ENCODE data around the gene TMEM59. TPM values are rescaled to one million over a fixed set of nuclear protein-coding genes. Genes with fewer than 3 reads are reported as not detected.
"Not testable (repeated sequence)": the region's sequence is repeated elsewhere in the genome, so short reads cannot be mapped to it uniquely, and the experiment has no call there.

Gene TMEM59
- total RNA-seq, 1 experiment from 2014 or later = 269 TPM

DNA sequence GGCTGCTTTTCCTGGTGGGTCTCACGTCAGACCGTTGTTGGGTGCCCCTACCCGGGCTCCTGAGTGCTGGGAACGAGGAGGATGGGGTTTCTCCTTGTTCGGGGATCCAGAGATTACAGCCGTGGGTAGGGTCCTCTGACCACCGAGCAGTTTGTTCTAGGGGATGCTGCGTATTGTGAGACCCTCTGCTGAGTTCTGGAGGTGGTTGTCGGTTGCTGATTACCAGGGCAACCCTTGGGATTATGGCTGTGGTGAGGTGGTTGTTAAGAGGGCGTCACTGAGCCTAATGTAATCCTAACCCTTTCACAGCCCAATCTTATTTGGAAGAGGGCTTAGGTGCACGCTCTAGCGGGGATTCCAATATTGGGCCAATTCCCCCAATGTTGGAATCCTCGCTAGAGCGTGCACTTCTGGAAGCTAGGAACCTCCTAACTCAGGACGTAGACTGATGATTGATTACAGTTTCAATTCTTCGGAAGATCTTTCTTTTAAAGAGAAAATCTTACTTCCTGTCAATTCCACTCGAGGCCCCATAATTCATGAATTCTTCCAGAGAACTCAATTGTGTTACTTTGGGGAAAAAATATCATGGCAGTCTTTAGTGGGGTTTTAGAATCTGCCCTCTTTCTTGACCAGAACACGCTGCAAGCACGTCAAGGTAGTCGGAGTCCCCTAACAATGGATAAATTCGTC, 887 bp upstream of the TMEM59 start:
- DNase-seq (ENCODE audit: low read depth) = peak; percentile 28

DNA sequence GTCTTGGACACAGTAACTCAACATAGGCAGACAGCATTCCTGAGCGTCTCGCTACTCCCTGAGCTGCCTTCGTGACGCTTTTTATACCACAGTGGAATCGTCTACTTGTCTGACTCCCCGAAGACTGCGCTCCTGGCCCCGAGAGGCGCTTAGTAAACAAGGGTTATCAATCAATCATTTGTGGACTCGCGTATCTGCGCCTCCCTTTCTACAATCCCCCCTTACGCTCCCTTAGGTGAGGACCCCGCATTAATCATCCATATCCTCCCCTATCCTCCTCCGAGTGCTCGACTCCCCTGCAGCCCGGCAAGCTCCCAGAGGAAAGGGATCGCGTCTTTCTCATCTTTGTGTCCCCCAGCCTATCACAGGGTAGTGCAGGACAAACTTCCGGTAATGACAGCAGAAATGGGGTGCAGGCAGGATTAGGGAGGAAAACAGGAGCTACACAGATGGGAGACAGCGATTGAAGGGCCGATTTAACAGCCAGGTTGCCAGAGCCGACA, 522 bp downstream of the TMEM59 start:
- peak; percentile 46 for DNase-seq (ENCODE audit: low read depth)

DNA sequence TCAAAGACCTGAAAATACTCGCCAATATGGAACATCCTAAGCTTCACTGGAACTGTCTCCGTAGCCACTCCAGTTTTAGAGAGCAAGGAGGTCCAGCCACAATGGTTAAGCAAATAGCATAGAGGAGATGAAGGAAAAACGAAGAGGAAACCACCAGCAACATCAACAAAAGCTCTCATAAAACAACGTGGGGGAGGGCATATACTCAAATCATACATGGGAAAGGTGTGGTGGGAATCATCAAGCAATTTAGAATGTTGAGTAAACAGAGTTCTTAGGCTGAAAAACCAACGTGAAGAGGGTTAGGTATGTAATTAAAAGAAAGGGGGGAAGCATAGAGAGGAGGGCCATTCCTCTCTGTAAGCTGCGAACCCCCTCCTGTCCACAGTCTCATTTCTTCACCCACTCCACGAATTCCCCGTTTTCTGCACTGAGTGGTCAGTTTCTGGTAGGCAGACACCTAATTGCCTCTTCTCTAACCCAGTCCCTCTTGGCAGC, 1.0 kb downstream of the TMEM59 start:
- DNase-seq (ENCODE audit: low read depth) = no peak

DNA sequence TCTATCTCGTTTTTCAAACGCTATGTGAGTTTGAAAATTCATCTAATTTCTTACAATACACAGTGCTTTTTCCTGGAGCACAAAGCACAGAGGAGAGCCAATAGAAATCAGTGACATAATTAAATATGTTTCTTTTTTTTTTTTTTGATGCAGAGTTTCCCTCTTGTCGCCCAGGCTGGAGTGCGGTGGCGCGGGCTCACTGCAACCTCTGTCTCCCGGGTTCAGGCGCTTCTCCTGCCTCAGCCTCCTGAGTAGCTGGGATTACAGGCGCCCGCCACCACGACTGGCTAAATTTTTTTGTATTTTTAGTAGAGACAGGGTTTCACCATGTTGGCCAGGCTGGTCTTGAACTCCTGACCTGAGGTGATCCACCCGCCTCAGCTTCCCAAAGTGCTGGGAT, 2.6 kb downstream of the TMEM59 start:
- not testable (repeated sequence) for DNase-seq (ENCODE audit: low read depth)

DNA sequence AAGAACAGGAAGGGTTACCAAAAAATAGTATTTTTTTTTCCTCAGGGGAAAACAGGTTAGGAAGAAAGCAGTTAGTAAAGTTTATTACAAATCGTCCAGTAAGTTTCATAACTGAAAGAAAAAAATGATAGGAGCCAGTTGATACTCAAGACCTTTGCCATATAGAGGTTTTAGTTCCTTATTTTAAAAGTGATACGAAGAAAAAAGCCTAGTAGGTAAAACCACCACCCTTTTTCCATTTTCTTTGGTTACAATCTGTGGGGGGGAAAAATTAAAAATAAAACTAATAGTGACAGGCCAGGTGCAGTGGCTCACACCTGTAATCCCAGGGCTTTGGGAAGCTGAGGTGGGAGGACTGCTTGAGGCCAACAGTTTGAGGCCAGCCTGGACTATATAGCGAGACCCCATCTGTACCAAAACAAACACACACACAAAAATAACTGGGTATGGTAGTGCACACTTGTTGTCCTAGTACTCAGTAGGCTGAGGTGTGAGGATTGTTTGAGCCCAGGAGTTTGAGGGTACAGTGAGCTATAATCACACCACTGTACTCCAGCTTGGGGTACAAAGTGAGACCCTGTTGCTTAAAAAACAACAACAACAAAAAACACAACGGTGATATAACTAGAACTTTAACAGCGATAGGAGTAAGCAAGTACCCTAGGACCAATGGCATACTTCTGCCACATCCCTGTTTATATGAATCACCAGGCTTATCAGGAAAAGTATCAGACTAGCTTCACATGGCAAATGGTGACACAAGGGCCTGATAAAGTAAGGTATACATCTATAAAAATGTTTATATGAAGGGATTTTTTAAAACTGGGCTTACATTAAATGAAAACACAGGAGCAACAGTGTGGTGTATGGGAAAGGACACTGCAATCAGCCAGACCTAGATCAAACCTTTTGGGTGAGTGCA, 5.4 kb downstream of the TMEM59 start:
- DNase-seq (ENCODE audit: low read depth) = no peak

DNA sequence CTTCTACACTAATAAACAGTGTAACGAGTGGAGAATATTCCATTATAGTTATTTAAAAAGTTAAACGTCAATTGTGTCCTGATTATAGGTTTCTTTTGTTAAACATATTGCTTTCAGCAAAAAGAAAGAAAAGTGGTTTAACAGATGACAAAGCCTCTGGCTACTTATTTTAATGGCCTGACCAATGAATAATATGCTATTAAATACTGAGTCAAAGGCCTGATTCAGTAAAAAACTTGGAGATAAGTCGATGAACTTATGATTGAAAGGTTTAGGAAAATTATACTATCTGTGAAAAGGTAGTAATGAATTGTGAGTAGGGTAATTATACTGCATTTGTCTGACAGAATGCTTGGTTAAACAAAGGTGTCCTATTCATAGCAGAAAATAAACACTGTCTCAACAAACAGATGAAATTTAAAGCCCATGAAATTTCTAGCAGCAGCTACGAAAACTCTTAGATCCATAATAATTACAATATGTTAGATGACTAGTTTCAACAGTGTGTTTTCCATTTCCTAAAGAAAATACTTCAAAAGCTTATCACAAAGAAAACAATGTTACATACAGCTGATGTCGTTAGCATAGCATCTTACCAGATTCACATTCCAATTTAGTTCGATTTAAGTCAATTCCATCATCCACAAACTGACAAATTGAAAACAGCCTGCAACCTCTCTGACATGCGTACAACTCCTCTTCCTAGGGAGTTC, 6.2 kb downstream of the TMEM59 start:
- DNase-seq (ENCODE audit: low read depth) = no peak

DNA sequence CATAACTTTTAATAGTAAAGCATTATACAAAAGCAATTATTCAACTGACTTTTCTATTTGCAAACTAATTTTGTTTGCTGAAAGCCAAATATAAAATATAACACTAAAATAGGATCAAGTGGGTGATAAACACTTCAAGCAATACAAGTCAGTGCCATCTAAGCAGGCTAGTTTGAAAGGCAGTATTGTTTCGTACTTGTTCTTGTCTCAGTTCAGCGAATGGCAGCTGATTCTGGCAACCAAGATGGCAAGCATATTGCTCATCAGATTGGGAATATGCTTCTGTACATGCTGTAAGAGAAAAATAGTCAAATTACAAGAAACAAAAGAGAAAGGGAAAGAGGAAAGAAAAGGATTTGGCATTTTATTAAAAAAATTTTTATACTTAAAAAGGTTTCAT, 7.5 kb downstream of the TMEM59 start:
- DNase-seq (ENCODE audit: low read depth) = no peak

DNA sequence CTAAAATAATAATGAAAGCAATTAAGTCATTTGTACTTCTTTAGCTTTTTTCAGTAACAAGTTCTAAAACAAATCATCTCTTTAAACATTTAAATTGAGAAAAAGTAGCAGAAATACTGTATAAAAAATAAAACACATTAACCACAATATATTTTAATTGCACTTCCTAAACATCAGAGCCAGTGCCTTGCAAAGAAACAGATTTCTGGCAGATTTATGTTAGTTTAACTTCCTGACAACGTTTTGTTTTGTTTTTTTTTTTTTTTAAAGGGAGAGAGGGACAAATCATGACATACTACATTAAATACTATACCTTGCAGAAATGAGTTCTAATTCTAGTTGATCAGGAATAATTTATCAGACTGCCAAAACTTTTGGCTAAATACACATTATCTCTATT, 11.2 kb downstream of the TMEM59 start:
- no peak for DNase-seq (ENCODE audit: low read depth)

DNA sequence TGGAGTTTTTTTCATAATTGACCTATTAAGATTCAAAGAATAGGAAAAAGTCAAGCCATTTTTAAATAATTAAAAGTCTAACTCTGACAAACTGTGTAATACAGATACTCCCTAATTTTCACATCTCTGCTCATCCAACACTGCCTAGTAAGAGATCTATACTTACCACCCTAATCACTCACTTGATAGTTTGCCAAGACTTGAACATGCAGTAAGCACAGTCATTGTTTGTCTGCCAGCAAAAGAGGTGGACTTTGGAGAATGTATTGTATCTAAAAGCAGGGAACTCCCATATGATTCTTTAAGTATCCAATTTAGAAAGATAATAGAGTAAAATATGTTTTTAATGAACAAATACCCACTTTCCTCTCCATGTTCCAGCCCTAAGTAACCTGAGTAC, 15.5 kb downstream of the TMEM59 start:
- no peak for DNase-seq (ENCODE audit: low read depth)

DNA sequence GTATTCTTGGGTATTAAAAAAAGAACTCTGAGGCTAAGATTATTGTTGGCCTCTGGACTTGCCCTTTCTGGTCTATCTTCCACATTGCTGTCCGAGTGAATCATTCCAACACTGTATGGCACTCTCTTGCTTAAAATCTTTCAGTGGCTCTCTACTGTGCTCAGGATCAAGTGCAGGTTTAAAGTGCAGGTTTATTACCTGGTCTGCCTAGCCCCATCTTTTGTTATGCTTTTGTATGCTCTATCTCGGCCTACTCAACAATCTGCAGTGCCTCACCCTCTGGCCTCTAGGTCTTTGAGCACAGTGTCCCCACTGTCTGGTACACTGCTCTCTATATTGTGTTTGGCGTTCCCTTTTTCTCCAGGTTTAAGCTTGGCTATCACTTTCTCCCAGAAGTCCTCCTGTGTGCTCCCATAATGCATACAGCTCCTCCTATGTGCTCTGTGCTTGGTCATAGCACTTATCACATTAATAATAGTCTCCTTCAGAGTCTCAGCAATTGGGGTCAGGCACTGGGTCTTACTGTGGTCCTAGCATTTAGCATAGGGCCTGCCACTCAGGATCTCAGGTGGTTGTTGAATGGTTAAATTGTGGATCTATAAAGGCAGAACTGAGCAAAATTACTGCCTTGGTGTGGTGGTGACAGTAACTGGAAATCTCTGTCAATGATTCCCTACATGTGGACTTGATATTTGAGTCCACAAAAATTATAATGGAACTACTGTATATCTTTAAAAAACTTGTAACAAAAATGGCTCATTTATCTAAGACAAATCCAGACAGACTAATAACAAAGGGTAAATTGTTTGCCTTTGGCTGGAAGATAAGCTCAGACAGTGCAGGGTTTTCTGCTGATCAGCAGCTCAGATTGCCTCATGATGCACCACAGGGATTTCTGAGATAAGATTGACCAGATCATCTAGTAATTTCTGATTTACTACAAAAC, 24.4 kb downstream of the TMEM59 start:
- no peak for DNase-seq (ENCODE audit: low read depth)

DNA sequence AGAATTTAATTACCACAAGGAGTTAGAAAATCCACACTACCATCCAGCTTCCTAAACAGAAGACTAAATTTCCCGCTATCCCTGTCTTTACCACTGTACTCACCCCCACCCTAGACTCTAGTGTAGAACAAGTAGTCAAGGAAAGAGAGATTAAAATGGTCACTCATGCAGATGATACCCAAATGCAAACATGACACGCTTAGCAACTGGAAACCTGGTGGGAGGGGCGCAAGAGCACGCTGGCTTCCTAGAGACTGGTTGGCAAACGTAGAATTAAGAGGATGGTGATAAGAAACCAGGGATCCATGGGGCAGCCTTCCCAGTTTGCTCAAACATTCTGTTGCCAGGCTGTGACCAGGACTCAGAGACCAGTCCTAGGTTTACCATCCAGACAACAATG, 25.2 kb downstream of the TMEM59 start:
- DNase-seq (ENCODE audit: low read depth) = no peak

DNA sequence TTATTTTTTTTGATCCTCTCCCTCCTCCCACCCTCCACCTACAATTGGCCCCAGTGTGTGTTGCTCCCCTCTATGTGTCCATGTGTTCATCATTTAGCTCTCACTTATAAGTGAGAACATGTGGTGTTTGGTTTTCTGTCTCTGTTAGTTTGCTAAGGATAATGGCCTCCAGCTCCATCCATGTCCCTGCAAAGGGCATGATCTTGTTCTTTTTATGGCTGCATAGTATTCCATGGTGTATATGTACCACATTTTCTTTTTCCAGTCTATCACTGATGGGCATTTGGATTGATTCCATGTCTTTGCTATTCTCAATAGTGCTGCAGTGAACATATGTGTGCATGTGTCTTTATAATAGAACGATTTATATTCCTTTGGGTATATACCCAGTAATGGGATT, 28.2 kb downstream of the TMEM59 start:
- DNase-seq (ENCODE audit: low read depth) = not testable (repeated sequence)

DNA sequence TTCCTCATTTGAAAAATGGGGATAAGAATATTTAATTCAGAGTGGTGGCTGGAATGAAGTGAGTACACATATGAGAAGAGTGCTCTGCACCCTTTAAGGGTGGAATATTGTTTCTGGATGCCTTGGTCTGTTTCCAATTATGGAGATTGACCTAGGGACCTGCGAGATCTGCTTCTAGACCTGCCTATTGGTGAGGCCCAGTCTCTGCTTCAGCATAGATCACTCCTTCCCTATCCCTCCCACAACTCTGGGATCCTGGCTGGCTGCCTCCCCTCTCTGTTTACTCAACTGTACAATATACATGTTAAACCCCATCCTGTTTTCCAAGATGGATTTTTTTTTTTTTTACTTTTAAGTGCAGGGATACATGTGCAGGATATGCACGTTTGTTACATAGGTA, 28.6 kb downstream of the TMEM59 start:
- no peak for DNase-seq (ENCODE audit: low read depth)

DNA sequence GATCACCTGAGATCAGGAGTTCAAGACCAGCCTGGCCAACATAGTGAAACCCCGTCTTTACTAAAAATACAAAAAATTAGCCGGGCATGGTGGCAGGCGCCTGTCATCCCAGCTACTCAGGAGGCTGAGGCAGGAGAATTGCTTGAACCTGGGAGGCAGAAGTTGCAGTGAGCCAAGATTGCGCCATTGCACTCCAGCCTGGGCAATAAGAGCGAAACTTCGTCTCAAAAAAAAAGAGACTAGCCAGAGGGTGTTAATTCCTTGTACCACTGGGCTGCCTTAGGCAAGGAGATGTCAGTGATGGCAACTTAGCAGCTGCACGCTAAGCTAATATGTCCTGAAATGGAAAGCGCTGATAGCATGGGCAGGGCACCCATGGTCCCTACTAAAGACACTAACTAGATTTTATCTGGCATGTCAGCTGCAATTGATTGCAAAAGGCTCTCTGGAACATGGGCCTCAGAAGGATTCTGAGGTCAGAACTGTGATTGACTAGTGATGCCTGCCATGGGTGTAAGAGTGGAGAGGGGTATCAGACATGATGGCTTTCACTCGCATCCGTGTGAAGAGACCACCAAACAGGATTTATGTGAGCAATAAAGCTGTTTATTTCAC, 33.3 kb downstream of the TMEM59 start:
- not testable (repeated sequence) for DNase-seq (ENCODE audit: low read depth)

DNA sequence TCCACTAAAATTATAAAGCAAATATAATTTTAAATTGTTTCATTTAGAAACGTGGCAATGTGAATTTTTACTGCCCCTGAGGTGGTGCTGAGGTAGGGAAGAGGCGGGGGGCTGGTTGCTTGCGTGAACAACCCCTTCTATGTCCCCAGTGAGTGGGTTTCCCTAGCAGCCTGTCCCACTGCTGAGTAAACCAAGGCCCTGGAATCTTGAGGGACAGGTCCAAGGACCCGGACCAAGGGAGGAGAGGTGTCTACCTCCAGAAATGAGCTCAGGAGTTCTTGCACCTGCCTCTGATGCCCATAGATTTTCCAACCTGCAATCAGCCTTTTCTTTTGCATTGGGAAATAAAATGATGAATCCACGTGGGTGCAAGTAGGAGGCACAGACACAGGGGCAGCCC, 34.4 kb downstream of the TMEM59 start:
- no peak for DNase-seq (ENCODE audit: low read depth)

DNA sequence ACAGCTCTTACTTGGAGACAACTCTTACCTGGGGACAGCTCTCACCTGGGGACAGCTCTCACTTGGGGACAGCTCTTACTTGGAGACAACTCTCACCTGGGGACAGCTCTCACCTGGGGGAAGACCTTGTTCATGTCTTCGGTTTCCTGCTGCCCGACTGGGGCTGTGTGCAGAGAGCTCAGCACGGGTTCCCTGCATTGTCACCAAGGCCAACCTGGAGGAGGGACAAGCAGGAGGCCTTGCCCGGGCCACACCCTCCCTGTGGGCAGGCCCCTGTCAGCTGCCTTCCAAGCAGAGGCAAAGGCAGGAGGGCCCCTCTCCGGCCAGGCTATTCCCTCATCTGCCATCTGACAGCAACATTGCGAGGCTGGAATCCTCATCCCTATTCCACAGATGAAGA, 35.0 kb downstream of the TMEM59 start, which contains the start of gene LDLRAD1:
Gene LDLRAD1, minus strand, starts transcription at position 208 of the 400 bp plus-strand sequence. Its CDS starts 74 bp downstream, at position 134.
- DNase-seq (ENCODE audit: low read depth) = no peak

DNA sequence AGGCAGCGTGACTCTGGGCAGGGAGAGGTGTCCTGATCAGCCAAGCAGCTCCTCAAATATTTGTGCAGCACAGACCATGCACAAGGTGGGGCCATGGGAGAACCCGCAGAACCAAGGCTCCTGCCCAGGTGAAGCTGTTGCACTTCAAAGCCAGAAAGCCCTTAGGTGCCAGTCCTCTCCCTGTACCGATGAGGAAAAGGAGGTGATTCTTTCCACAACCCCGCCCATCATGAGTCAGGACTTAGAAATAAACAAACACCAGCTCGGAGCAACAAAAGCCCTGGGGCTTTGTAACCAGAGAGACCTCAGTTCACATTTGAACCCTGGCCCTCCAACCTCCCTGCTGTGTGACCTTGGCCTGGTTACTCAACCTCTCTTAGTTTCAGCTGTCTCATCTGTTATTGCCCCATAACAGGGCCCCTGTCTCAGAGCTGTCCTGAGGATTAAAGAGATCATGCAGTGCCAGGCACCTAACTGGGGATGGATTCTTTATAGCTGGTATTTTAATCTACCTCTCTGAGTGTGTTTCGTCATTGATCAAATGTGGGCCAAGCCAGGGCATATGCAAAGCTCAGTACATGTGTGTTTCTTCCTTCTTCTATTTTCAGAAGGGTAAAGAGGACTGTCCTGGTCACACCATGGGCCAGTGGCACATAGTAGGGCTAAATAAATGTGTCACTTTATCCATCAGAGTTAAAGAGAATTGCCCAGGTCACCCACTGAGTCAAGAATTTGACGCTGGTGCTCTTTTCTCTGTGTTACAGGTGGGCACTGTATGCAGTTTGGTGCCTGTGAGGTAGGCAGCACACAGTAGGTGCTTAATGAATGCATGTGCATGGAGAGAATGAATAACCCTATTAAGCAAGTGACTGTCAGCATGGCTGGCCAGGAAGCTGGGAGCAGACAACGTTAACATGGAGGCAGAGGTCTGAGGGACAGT, 36.4 kb downstream of the TMEM59 start:
- DNase-seq (ENCODE audit: low read depth) = peak; percentile 52

DNA sequence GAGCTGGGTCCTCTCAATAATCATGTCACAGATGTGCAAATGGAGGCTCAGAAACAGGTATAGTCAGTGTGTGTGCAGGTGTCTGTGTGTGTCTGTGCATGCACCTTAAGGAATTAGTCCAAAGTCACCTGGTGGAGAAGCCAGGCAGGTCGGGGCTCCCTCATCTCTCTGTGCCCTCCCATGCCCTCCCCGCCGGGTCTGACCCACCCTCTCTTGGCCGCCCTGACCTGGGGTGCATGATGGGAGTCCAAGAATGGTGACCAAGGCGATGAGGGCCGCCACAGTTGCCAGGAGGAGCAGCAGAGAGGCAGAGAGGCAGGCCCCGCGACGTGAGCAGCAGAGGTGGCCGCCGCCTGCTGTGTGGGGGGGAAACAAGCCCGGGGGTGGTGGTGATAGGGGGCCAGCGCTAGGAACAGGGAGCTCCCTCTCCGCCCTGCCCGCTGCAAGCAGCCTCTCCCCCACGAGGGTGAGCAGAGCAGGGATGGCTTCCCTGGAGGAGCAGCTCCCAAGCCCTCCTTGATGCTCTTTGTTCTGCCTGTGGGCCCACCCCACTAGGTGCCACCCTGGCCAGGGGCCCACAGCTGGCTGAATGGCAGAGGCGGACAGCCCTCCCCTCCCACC, 38.9 kb downstream of the TMEM59 start:
- no peak for DNase-seq (ENCODE audit: low read depth)

Data from LHCN-M2 (cell line).